Muscle of arm (tissue), 12 donors: ENCODE data around the gene ARRDC4. TPM values are rescaled to one million over a fixed set of nuclear protein-coding genes. Genes with fewer than 3 reads are reported as not detected.

Experiments
- DNase-seq: peaks from one replicate; pipeline ENCODE4 v3.0.0-alpha.2; 2013
- polyA plus RNA-seq, 12 donors: library from polyadenylated mRNA; unstranded; fragments of 120-200 nt; gene quantifications; one replicate each; pipeline ENCODE4 v1.2.1, GENCODE V29; 2013; ENCODE audit not compliant: insufficient read length in 12 of 12

Gene ARRDC4
- polyA plus RNA-seq, 12 donors, result 15.0 to 28.4 (median 19.6) TPM; not detected in 1

DNA sequence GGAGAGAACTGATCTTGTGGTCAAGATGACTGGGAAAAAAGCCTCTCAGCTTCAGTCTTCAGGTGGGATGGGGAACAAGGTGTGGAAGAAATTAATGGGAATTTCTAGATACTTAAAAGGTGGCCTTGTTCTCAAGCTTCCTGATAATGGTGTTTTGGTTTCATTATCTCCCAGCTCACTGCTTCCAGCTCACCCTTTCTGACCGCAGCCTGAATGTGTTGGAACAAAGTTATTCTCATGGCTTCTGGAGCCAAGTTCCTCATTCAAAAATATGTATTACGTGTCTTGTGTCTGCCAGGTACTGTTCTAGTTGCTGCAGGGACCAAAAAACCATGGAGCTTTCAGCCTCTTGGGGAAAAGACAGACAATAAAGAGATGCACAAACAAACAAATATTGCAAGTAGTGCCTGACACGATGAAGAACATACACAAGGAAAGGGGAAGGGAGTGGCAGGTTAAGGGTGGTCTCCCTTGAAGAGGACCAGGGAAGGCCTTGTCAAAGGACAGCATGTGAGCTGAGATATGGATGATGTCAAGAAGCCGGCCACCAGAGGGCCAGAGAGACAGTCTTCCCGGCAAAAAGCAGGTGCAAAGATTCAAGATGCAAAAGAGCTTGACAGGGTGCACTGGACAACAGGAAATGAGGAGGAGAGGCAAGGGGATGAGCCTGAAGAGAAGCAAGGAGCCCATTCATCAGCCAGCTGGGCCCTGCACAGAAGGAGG, 35.5 kb downstream of the ARRDC4 start:
- no peak for DNase-seq

DNA sequence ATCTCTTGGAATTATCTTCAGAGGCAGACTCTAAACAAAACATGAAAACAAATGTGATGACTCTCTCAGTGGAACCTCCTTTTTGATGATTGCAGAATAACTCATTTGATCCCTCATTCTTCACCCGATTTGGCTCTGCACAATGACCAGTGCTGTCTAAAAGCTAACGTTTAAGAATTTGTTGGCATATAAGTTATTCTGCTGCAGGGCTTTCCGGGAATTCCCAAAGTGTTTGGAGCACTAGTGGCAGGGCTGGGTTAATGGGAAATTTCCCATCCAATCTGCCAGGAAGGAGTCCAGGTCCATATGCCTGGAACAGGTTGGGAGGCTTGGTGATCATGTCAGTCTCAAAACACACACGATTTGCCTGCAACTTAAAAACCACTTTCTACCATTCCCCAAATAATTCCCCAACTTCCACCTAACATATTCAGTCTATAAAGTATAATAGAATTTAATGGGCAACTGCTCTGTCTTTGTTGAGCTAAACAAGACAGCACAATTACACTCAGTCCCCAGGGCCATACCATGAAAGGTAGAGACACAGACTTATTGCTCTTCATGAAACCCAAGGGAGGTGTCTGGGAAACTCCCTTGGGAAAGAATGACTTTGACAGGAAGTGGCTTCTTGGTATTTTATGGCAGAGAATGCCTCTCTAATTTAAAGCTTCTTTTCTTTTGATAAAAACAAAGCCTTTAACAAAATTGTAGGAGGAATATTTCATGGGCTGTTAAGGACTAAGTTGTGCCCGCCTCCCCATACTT, 38.0 kb downstream of the ARRDC4 start:
- no peak for DNase-seq

DNA sequence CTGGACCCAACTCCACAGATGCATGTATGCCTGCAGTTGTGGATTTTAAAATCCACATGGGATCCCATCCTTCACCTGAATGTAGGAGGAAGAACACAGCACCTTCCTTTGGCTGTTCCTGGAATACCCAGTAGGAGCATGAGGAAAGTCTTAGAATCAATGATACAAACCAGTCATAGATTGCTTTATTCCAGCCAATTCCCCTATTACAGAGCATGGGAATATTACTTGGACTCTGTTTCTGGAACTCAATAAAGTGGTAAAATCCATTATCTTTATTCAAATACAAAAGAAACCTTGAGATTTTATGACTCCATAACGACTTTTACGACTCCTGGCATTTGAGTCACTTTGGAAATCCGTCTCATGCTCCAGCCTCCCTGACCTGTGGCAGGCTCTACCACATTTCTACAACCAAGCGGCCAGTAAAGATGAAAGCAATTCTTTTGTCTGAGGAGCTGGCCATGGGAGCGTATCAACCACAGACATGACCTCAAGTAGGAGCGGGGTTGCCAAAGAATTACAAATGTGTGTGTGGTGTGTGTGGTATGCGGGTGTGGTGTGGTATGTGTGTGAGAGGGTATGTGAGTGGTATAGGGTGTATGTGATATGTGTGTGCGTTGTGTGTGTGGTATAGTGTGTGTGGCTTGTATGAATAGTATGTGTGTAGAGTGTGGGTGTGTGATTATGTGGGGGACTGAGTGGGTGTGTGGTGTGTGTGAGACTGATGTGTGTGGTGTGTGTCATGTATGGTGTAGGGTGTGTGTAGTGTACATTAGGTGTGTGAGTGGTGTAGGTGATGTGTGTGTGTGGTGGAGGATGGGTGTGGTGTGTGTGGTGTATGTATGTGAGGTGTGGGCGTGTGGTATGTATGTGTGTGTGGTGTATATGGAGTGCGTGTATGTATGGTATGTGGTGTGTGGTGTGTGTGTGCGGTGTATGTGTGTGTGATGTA, 40.0 kb downstream of the ARRDC4 start:
- no peak for DNase-seq

DNA sequence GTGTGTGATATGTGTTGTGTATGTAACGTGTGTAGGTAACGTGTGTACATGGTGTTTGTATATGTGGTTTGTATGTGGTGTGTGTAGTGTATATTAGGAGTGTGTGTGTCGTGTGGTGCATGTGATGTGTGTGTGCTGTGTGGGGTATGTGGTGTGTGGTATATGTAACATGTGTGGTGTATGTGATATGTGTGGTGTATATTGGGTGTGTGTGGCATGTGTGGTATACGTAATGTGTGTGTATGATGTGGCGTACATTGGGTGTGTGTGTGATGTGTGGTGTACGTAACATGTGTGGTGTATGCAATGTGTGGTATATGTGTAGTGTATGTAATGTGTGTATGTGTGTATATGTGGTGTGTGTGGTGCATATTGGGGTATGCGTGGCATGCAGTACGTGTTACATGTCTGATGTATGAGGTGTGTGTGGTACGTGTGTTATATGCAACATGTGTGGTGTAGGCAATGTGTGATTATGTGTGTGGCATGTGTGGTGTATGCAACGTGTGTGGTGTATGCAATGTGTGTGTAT, 41.2 kb downstream of the ARRDC4 start:
- DNase-seq, result no peak

DNA sequence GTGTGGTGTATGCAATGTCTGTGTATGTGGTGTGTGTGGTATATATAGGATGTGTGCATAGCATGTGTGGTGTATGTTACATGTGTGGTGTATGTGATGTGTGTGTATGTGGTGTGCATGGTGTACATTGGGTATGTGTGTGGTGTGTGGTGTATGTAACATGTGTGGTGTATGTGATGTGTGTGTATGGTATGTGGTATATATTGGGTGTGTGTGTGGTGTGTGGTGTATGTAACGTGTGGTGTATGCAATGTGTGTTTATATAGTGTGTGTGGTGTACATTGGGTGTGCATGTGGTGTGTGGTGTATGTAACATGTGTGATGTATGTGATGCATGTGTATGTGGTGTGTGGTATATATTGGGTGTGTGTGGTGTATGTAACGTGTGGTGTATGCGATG, 41.9 kb downstream of the ARRDC4 start:
- no peak for DNase-seq

DNA sequence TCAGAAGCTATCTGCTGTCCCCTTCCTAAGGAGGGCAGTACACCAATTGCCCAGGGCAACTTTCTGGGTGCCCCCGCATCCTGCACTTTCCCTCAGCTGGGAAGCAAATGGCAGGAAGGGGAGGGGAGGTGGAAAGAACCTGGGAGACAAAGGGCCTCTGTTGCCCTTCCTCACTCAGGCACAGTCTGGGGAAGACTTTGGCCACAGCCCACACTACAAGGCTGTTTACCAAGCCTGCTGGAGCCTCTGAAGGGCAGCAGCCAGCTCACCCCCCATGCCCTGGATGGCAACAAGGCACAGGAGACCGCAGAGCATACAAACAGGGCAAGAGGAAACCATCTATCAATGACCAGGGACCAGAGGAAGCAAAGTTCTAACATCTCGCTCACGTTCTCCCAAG, 42.4 kb downstream of the ARRDC4 start:
- no peak for DNase-seq

DNA sequence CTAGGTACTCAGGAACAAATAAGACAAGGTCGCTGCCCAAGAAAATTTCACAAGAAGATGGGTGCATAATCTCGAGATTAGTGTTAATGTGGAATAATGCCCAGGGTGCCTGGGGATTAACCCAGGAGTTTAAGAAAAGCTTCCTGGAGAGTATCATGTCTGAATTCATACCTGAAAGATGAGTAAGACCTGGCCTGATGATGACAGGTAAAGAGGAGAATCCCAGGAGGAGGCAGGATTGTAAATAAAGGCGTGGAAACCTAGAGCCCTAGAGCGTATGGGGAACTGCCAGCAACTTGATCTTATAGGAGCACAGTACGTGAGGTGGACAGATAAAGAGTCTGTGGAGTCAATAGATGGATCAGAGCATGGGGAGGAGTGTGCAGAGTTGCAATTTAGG, 43.0 kb downstream of the ARRDC4 start:
- DNase-seq, result no peak

DNA sequence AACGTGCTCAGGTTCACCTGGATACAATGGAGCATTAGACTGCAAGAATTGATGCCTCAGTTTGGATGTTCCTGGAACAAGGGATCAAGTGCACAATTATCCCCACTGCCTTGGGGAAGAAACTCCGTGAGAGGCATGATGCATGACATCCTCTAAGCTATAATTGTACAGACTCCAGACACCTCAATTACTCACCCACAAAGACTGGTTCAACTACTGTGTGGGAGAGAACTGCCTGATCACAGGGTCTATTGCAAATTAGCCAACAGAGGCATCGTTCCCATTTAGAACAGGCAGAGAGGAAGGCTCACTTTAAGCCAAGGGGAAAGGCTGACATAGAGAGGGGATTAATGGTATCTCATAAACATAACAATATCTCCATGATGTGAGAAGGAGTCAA, 43.5 kb downstream of the ARRDC4 start:
- no peak for DNase-seq

DNA sequence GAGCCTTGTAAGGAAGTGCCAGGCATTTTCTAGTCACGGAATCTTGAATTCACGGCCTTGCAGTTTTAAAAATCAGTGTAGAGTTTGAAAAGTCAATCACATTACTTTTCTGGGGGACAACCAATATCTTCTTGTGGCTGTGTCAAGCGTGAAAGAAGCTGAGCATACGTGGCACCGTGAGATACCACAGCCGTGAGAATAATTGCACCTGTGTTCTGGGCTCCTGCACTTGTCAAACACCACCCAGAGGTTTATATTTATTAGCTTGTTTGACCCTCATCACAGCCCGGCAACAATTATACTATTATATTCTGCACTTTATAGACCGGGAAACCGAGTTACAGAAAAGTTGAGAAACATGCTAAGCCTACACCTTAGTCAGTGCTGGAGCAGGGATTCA, 45.2 kb downstream of the ARRDC4 start:
- no peak for DNase-seq

DNA sequence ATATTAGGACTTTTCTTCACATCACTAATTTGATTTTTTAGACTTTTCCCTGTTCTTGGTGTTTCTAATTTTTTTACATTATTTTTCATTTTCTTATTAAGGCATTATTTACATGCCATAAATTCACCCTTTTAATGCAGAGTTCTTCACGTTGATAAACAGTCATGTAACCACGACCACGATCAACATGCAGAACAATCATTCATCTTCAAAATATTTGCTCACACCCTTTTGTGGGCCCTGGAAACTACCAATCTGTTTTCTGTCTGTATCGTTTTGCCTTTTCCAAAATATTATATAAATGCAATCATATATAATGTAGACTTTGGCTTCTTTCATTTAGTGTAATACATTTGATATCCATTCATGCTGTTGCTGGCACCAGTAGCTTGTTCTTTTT, 48.7 kb downstream of the ARRDC4 start:
- no peak for DNase-seq

DNA sequence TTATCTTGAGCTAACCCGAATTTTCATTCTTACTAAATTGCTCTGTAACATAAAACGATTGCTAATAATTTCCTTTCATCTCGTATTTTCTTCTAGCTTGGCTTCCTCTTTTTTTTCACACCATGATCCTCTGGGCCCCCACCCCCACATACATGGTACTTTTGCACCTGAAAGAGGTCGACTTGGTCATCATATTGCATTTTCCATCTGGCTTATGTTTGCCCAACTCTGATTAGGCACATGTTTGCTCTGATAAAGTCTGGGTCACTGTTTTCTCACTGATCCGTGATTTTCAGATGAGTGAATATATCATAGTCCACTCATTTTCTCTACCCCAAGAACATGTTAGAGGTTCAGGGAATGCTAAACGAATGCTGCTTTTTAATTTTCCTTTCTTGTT, 49.5 kb downstream of the ARRDC4 start:
- DNase-seq, result no peak

DNA sequence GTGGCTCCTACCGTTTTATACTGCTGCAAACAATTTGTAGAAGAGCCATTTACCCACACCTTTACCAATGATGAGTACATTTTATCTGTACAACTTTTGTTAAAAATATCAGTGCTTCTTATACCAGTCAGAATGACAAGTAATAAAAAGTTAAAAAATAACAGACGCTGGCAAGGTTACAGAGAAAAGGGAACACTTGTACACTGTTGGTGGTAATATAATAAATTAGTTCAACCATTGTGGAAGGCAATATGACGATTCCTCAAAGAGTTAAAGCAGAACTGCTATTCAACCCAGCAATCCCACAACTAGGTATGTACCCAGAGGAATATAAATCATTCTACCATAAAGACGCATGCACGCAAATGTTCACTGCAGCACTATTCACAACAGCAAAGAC, 51.9 kb downstream of the ARRDC4 start:
- DNase-seq, result no peak

DNA sequence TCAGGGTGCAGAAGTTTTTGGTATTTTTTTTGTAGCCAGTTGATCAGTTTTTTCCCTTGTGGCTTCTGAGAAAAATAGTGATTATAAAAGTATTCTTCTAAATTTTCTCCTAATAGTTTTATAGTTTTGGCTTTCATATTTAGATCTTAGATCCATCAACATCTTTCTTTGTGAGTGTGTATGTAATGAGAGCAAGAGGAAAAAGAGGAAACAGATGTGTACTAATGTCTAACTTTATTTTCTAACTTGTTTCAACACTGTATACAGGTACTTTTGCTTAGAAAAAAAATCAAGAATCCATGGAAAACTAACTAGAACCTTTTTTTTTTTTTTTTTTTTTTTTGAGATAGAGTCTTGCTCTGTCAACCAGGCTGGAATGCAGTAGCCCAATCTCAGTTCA, 53.1 kb downstream of the ARRDC4 start:
- DNase-seq, result no peak

DNA sequence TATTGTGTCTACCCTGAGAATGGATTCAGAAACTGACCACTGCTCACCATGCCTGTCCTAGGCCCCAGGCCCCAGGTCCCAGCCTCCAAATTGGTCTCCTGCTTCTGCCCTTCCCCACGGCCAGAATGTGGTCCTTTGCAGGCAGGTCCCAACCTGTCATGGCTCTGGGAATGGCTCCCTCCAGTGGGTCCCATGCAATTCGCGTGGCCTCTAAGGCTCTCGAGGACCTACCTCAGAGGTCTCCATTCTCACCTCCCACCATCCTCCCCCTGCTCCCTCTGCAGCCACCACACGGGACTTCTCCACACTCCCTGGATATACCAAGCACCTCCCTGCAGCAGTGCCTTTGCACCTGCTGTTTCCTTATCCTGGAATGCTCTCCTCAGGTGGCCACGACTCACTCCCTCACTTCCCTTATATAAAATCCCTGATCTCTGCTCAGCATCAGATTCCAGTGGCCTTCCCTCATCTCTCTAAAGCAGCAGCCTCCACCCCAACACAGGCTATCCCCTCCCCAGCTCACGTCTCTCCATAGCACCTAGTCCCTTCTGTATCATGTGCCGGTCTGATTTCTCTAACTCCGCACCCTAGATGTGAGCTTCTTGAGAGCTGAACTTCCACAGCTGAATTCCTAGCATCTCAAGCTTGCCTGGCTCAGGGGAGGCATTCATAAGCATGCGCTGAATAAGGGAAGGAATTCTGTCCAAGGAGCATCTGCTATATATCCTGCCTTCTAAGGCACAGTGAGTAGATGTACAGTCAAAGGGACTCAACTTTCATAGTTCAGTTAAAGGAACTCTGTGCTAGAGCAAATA, 56.9 kb downstream of the ARRDC4 start:
- no peak for DNase-seq

DNA sequence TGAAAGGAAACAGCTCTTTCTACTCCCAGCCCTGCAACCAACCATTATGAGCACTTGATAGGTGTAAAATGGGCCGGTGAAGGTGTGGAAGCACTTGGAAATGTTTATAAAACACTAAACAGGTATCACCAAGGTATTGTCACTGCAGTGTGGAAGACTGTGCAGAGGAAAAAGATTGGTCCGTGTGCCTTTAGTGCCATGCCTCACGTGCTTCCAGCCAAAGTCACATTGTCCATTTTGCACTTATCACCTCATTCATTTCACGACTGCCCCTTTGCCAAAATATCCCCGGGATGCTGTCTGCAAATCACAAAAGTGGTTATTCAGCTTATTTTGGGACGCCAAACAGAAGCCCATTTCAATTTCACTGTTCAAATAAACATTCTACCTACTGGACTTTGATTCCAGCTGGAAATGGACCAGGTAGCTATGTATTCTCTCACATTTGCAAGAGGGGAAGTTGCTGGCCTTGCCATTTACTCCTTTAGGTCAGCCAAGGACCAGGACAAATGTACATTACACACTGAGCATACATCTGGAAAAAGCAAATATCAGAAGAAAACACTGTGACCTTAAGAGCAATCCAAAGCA, 58.4 kb downstream of the ARRDC4 start:
- DNase-seq, result no peak
